Measurements from ENCODE around the gene STUB1. TPM values are rescaled to one million over a fixed set of nuclear protein-coding genes. Genes with fewer than 3 reads are reported as not detected.

The STUB1 gene
- total and polyA plus RNA-seq, 2 experiments from 2014 or later = 91.7 to 108 TPM

GRCh38 chr16:674214-674881, 5.9 kb upstream of the STUB1 start:
- peaks cover 3% of the 10 kb centered on the region for H3K79me2 ChIP-seq (replicated peaks; ENCODE audit: insufficient read depth)
- peaks cover 3% of the 10 kb centered on the region; the same call in 1 of the 2 replicates for H4K20me1 ChIP-seq (replicated peaks; ENCODE audit: insufficient read depth)
- DNase-seq (ENCODE audit: low spot score) (no peak), ATAC-seq (no peak)
- Mint-ChIP-seq H3K36me3 (ENCODE audit: low read depth) (peaks cover 20% of the 10 kb centered on the region), H3K4me3 (peak overlapping the region; percentile 72; the same call in 2 of the 3 replicates), H3K4me1 (peaks cover 15% of the 10 kb centered on the region), H3K27me3 (ENCODE audit: insufficient read depth, low read depth, poor library complexity) (peaks cover 8% of the 10 kb centered on the region), H3K27ac (no peak overlapping the region), H3K9me3 (no peaks in the 10 kb centered on the region)
- H3K27me3 ChIP-seq (ENCODE audit: insufficient read depth) = no peaks in the 10 kb centered on the region
- H3K27ac ChIP-seq (ENCODE audit: low read depth) = no peak overlapping the region
- no peak overlapping the region for H2AFZ ChIP-seq
- H3K36me3 ChIP-seq (ENCODE audit: insufficient read depth) = peaks cover 11% of the 10 kb centered on the region; the same call in 1 of the 2 replicates
- no peaks in the 10 kb centered on the region for H3K9me2 ChIP-seq (ENCODE audit: insufficient read depth)
- TF ChIP-seq POLR2AphosphoS5 (IDR thresholded peaks at IDR 0.05; ENCODE audit: low read depth) (no peak), ETS1 (IDR thresholded peaks at IDR 0.05) (no peak), EZH2 (IDR thresholded peaks at IDR 0.05; ENCODE audit: low read depth, unreplicated experiment) (no peak), CTCF (conservative IDR thresholded peaks at IDR 0.05; ENCODE audit: low read depth in 2 of 2) (no peak), ZNF462 (CRISPR knock-in tag; IDR thresholded peaks at IDR 0.05) (no peak), REST (IDR thresholded peaks at IDR 0.05; ENCODE audit: unreplicated experiment) (no peak), ZNF331 (CRISPR knock-in tag; IDR thresholded peaks at IDR 0.05; ENCODE audit: low read depth) (no peak), EZH2phosphoT487 (IDR thresholded peaks at IDR 0.05; ENCODE audit: unreplicated experiment) (no peak), JUNB (IDR thresholded peaks at IDR 0.05; ENCODE audit: unreplicated experiment) (no peak), CREB1 (CRISPR knock-in tag; IDR thresholded peaks at IDR 0.05; ENCODE audit: low read depth) (no peak), NANOG (IDR thresholded peaks at IDR 0.05; ENCODE audit: borderline replicate concordance) (no peak), ZNF114 (CRISPR knock-in tag; IDR thresholded peaks at IDR 0.05) (no peak), STAT1 (IDR thresholded peaks at IDR 0.05; ENCODE audit: unreplicated experiment) (no peak)
- H3K4me3 ChIP-seq = peak overlapping the region; percentile 66
- H3K4me1 ChIP-seq (ENCODE audit: insufficient read depth) = peaks cover 11% of the 10 kb centered on the region; the same call in 1 of the 2 replicates
- peak overlapping the region; percentile 86 for H3K4me2 ChIP-seq
- H3F3A ChIP-seq (replicated peaks; ENCODE audit: low read depth) = peaks cover 17% of the 10 kb centered on the region

Measured in GM23338 (cell line).